CD4-positive, alpha-beta T cell treated with Interleukin-1 beta for 1 hour (primary cell): ENCODE data around the gene ZNF654.
"Not testable (repeated sequence)": the region's sequence is repeated elsewhere in the genome, so short reads cannot be mapped to it uniquely, and the experiment has no call there.

Experiments
- DNase-seq, 2 donors: peaks; one replicate each; pipeline ENCODE4 v3.0.0-alpha.2; 2020 to 2022

The ZNF654 gene

DNA sequence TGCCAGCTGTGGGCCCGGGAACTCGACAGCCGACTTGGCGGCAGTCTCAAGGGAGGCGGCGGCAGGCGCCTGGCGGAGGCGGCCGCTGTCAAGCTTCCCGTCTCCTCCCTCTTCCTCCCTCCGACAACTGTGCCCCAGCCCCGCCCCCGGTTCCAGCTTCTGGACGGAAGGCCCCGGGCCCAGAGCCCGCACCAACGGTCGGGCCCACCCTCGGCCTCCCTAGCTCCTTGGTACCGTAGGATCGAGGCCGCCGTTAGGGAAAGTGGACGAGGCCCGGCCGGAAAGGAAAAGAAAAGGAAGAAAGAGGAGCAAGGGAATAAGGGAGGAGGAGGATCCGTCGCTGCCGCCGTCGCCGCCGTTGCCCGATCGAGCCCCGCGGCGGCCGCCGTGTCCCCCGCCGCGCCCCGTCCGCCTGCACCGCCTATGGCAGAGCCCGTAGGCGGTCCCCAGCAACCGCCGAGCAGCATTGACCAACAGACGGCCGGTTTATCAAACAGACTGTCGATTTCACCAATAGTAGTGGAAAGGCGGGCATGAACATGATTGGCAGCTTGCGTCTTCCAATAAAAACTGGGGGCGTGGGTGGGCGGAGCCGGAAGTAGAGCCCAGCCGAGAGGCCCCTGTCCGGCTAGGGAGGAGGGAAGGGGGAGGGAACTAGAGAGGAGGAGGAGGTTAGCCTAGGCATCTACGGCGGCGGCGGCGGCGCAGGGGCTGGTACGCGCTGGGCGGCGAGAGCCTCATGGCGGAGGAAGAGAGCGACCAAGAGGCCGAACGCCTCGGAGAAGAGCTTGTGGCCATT, at the start of gene ZNF654, which contains the start of gene CGGBP1:
Gene ZNF654, plus strand, starts transcription at position 675 of the 799 bp plus-strand sequence. Its CDS starts 65 bp downstream, at position 740.
Gene CGGBP1, minus strand, starts transcription at position 425 of the 799 bp plus-strand sequence. CDS start 3,029 bp downstream, outside the sequence.
- peak; percentile 98 to 99 for DNase-seq

DNA sequence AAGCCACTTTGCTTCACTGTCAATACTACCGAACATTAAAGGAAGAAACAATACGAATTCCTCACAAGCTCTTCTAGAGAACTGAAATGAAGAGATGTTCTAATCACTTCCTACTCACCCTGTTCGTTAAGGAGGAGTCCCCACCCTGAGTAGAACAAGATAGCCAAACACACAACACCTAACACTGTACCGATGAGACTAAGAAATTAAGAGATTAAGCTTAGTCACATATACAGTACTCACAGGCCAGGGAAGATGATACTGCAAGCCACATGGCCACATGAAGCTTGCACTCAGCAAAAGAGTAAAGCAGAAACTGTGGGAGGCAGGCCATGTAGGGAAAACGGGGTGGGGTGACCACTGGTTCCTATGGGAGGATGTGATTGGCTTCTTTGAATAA, 48.2 kb upstream of the ZNF654 start:
- no peak for DNase-seq

DNA sequence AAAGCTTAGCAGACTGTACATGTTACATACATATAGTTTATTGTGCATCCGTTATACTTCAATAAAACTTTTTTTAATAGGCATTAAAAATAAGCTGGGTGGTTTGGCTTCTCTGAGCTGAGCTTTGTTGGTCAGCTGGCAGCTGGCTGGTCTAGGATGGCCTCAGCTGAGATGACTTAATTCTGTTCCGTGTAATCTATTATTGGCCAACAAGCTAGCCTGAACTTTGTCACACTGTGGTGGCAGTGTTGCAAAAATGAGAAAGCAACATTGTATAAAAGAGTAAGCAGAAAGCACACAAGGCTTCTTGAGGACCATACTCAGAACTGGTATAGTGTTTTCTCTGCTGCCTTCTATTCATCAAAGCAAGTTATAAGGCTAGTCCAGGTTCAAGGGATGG, 45.5 kb upstream of the ZNF654 start:
- no peak for DNase-seq

DNA sequence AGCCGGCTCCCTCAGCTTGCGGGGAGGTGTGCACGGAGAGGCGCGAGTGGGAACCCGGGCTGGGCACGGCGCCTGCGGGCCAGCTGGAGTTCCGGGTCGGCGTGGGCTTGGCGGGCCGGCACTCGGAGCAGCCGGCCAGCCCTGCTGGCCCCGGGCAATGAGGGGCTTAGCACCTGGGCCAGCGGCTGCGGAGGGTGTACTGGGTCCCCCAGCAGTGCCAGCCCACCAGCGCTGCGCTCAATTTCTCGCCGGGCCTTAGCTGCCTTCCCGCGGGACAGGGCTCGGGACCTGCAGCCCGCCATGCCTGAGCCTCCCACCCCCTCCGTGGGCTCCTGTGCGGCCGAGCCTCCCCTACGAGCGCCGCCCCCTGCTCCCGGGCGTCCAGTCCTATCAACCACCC, 43.4 kb upstream of the ZNF654 start:
- not testable (repeated sequence) for DNase-seq

DNA sequence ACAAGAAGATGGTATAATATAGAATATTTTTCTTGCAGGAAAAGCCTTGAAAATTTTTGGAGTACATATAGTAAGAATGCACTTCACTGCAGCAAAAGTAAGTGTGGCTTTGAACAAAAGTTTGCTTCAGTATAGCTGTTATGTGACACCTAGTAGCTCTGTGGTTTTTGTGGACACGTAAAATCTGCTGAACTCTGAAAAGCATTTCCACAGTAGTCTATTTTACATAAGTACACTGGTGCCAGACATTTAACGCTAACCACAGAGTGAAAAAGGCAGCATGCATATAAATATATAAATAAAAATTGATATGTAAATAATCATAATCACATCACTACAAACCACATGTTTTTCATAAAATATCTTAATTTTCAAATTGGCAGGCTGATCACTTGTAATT, 40.0 kb upstream of the ZNF654 start:
- peak in 1 of 2 donors; percentile 43 for DNase-seq

DNA sequence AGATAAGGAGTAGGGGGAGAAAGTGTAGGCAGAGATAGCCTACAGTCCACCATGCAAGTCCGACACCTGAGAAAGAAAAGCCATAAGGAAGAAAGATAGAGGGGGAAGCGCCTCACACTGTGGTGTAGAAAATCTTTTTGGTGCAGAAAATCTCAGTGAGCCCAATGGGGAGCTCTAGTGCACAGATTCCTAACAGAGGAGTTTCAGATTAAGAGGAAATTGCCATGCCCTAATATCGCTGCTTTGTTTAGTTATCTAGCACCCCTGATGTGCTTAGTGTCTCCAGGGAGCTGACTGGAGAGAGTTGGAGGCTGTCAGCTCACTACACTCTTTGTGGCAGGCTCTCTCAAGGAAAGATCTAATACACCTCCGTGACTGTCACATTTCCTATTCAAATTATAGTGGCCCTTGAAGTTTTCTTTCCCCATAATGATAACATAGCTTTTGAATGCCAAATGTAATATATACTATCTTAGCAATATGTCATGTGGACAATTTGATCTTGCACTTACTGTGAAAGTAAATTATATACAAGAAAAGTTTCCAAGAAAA, 34.0 kb upstream of the ZNF654 start:
- DNase-seq = no peak

DNA sequence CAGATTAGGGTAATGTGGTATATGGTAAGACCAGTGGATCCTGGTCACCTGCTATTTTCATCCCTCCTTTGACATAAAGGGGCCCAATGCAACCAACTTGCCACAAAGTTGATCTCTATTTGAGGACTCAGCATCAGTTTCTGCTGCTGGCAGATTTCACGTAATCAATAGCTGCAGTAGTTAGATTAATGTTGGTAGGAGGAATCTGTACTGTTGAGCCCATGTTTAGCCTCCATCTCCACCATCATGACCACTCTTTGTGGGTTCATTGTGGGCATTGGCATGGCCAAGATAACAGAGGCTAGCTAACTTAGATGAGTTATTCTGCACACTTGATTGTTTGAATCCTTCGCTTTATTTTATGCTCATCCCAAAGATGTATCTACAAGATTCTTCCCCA, 30.2 kb upstream of the ZNF654 start:
- no peak for DNase-seq

DNA sequence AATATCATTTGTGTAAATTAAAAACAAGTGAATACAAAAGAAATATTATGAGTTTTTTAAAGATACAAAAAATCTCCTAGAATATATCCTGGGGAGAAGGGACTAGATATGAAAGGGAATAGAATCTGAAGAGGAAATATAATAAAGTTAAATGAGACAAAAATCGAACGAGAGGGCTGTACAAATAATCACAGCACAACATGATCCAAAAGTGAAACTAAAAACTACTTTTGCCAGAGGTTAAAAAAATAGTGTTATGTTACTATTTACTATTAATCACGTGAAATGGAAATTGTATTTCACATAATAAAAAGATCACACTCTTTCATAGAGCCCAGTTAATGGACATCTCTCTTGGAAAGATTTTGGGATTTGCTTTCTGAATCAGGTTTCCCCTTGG, 28.8 kb upstream of the ZNF654 start:
- DNase-seq = peak in 1 of 2 donors; percentile 22

DNA sequence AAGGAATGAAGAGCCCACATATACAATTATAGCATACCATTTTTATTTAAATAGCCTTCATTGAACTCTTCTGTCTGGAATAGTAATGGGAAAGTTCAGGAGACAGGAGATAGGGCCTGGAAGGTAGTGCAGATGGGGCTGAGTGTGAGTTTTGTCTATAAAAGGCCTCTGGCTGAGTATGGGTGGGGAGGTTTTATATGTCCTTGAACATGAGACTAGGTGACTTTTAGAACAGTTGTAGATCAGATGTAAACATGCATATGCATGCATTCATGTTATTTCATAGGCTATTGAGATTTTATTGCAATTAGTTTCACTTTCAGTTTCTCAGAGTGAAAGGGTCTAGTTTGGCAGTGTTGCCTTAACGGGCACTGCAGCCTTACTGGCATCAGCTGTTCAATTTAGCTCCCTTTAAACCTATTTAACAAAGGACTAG, 27.4 kb upstream of the ZNF654 start:
- peak; percentile 20 to 66 for DNase-seq

DNA sequence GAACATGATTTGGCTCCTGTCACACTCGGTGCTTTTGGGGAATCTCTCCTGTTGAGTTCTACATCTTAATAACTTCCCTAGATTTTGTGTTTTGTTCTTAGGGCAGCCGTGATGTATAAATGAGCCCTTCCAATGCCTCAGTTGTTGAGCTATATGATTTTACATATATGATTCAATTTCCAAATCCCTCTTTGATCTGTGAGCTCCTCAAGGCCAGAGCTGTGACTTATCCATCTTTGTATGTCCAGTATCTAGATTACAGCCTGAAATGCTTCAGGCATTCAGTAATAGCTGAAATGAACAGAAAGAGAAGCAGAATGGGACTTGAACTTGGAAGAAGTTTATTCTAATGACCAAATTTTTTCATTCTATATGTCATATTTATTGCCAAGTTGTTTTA, 26.8 kb upstream of the ZNF654 start:
- no peak for DNase-seq

DNA sequence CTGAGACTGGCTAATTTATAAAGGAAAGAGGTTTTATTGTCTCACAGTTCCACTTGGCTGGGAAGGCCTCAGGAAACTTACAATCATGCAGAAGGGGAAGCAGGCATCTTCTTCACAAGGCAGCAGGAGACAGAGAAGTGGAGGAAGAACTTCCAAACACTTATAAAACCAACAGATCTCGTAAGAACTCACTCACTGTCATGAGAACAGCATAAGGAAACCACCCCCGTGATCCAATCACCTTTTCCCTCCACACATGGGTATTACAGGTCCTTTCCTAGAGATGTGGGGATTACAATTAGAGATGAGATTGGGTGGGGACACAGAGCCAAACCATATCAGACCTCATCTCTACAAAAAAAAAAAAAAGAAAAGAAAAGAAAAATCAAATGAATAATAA, 26.0 kb upstream of the ZNF654 start:
- DNase-seq = no peak

DNA sequence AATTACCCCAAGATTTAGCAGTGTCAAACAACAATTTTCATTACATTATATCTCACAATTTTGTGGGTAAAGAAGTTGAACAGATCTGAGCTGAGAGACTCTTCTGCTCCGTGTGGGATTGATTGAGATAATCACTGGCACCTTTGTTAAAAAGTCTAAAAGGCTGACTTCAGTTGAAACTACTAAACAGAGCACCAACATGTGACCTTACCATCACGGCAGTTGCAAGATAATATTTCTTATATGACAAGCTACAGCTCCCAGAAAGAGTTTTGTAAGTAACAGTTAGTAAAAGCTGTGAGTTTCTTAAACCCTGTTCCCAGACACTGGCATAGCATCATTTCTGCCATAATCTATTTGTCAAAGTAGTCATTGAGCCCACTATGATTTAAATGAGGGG, 25.2 kb upstream of the ZNF654 start:
- DNase-seq = no peak

DNA sequence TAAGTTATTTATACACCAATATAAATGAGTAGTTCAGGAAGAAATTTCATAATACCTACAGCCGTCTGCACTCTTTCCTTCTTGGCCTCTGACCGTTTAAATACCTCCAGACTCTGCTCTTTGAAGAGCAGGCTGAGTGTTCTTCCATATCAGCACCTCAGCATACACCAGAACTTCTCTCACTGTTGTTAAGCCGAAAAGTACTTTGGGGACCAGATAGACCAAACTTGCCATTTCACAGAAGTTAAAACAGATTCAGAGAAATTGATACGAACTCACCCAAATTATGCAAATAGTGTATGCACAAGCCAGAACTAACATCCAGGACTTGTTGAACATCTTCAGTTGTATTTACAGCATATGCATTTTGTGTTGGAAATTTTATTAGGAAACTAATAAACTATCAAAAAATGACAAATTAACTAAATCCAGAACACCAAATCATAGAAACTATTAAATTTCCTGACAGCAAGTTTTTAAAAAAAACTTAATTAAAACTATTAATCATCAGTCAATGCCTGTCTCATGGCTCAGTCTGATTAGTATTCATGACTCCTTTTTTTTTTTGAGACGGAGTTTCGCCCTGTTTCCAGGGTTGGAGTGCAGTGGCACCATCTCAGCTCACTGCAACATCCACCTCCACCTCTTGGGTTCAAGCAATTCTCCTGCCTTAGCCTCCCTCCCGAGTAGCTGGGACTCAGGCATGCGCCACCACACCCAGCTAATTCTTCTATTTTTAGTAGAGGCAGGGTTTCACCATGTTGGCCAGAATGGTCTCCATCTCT, 24.4 kb upstream of the ZNF654 start:
- no peak for DNase-seq

DNA sequence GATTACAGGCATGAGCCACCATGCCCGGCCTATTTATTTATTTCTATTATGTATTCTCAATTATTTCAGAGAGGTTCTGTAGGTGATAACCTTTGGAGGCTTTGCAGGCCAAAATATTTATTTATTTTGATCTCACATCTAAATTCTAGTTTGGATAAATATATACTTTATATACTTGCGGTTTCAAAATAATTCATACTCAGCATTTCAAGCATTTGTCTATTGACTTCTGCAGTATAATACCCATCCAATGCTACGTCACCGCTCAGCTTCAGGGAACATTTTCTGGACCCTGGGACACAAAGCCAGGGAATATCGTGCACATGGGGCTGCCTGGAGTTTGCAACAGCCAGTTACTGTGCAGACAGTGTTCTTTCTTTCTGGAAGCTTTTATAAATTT, 22.8 kb upstream of the ZNF654 start:
- no peak for DNase-seq

DNA sequence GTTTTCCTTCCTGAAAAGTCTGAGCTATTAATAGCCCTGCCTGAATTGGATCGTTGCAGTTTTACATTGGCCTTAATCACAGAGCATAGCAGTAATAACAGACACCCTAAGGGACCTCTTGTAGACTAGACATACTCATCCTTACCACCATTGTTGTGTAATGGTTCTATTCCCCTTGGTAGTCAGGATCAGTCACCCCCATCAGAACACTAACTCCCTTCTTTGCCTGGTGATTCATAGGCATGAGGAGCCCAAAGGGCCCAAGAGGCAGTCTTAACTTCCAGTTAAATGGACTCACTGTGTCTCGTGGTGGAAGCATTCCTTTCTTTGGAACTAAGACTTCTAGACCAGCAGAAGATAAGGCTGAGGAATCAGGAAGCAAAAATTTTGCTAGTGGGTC, 20.5 kb upstream of the ZNF654 start:
- no peak for DNase-seq

DNA sequence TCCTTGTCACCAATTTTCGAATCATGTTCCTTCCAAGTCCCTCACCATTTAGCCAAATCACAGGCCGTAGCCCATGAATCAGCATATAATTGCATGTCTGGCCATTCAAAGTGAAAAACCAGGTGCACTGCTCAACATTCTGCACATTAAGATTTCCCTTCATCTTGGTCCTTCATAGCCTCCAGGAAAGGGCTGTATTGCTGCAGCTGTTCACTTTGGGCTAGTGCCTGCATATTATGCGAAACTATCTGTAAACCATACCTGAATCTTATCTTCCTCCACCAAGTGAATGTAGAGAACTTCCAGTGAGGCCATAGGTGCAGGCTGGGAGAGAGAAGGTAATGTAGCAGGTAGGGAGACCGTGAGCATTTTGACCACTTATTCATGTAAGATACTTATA, 18.5 kb upstream of the ZNF654 start:
- no peak for DNase-seq

DNA sequence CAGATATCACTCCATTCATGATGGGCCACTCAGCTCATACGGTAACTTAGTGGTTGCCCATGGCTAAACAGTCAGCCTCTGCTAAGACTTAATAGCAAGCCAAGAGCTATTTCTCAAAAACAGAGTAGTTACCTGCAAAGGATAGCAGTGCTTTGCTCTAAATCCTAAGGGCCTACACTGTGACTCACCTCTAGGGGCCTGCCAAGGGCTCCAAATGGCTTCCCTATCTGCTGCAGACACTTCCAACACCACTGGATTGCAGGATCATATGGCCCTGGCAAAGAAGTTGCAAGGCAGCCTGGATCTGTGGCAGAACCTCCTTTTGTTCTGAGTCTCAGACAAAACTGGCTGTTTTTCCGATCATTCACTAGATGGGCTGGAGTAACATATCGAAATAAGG, 18.1 kb upstream of the ZNF654 start:
- no peak for DNase-seq

DNA sequence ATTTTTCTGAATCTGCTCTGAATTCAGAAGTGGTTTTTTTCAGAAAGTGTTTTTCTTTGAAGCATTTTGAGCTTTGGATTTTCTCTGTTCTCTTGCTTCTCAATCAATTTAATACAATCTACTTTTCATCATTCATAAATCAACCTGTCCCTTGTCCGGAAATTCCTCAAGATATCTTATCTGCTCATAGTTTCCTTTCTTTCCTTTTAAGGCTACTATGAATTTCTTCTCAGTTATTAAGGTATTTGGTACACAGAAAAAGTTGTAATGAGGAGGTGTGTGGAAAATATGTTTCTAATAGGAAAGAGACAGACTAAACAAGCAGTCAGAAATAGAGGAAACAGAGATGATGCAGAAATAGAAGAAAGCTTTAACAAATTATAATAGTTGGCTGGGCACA, 14.6 kb upstream of the ZNF654 start:
- no peak for DNase-seq

DNA sequence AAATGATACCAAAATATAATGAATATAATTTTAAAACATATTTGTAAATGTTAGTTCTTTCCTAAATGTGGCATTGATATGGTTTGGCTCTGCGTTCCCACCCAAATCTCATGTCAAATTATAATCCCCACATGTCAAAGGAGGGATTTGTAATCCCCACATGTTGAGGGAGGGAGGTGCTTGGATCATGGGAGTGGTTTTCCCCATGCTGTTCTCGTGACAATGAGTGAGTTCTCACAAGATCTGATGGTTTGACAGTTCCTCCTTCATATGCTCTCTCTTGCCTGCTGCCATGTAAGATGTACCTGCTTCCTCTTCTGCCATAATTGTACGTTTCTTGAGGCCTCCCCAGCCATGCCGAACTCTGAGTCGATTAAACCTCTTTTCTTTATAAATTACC, 12.3 kb upstream of the ZNF654 start:
- DNase-seq = no peak

DNA sequence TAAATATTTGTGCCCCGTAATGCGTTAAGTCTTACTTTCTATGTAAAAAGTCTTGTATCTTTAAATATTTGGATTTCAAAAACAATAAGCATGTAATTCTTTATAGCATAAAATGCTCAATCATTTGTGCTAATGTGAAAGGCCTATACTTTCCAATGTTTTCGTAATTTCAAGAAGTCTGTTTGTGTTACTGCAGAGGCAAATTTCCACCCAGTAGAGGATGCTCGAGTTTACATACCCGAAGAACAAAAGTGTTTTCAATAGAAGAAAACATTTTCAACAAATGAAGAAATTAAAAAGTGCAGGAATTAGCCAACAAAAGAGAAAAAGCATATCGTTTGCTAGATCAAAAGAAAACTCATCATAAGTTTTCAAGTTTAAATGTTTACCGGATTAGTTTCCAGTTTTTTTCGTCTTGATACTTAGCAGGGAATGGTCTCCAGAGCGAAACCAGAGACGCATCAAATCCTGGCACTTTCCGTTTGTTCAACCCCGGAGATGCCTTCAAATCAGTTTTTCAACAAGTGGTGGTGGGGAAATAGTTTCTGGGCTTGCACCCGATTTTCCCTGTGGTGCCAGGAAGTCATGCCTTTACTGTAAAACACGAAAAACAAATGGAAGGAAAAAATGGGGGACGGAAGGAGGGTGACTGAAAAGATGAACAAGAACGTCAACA, 1.3 kb upstream of the ZNF654 start:
- DNase-seq = peak in 1 of 2 donors; percentile 10

DNA sequence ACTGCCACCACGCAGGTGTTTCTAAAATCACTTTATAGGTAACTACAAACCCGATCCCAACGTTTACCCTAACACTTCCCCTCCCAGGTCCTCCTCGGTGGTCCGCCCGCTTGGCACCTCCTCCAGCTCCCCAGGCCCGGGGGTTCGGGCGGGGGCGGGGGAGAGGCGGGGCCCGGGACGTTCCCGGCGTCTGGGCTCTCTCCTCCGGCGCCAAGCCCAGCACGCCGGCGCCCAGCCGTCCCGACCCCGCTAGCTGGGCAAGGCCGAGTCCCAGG, 812 bp upstream of the ZNF654 start:
- DNase-seq = no peak

DNA sequence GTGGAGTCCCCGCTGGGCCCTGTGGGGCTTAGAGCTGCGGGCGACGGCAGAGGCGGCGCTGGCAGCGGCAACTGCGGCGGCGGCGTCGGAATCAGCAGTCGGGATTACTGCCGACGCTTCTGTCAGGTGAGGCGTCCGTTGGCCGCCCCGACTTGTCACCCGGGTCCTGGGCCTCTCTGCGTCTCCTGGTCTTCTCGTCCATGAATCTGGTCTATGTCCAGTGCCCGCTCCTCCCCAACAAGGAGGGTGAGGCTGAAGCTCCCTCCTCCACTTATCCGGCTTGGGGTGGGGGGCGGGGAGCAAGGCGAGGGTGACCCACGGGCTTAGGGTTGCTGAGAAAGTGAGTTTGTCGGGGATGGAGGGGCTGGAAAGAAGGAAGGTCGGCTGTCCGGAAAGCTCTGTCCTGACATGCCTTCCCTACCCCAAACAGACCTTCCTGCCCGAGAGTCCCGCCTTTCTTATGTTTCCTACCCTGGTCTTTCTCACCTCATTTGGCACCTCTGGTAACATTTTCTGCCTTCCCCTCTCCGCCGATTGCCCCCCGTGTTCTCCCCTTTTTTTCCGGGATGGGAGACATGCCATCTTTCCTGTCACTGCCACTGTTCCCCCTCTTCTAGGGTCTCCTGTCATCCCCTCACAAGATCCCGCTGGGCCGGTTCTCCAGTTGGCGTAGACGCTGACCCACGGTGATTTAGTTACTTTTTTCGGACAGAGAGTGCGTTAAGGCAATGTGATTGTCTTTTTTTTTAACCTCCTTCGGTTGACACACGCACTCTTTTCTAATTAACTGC, 520 bp downstream of the ZNF654 start:
- peak in 1 of 2 donors; percentile 2 for DNase-seq

DNA sequence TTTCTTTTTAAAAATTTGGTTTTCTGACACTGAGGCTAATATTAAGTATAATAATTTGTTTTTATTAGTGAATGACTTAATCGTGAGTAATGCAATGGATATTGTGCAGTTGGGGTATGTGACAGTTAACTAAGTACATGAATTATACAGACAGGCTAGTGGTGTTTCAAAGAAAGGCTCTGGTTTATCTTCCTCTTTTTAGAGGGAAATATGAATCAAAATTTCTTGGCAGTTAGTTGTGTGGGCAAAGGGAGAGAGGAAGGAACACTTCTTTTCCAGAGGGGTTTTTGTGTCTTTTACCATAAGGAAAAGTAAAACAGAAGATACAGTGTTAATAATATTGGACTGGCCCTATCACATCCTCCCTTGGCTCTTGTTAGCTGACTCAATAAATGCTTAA, 2.7 kb downstream of the ZNF654 start:
- no peak for DNase-seq
